Coronary artery (tissue), 2 donors: ENCODE data around the gene PBX3.

ENCODE experiments used
- DNase-seq: peaks from one replicate; pipeline ENCODE4 v3.0.0-alpha.2; 2017; ENCODE audit warnings: low spot score
- H3K27ac ChIP-seq, 2 donors: fragments of 200-600 bp; sonication (generic); one replicate each; pipeline ENCODE4 v1.5.1; 2016 to 2019
- H3K4me3 ChIP-seq: fragments of 200-600 bp; sonication (generic); 2 replicates; pipeline ENCODE4 v1.5.1; 2016; ENCODE audit warnings: mild to moderate bottlenecking, moderate library complexity
- CTCF ChIP-seq: fragments of 200-600 bp; sonication (generic); IDR thresholded peaks from one replicate; pipeline ENCODE4 v1.5.1; 2019; ENCODE audit warnings: antibody characterized with exemption

Gene PBX3

GRCh38 chr9:125850763-125851162 is 103.6 kb downstream of the PBX3 start:
- H3K4me3 ChIP-seq: no peak overlapping the region
- DNase-seq: no peak
- TF ChIP-seq CTCF: no peak
- no peak overlapping the region for H3K27ac ChIP-seq

DNA sequence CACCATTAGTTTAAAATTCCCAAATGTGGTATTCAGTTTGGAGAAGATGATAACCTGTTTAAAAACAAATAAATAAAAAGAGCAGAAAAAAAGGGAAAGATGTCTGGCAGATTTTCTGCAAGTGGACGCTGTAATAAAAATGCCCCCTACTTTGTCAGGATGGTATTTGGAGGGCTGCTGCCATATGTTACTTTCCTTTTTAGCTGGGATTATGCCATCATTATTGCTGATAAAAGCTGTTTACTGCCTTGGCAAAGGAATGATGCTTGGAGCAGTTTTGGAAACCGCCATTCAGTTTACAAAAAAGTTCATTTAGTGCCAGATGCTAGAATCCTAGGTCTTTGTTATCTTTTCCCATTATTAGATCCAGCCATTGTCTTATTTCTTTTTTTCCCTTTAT is 104.8 kb downstream of the PBX3 start:
- Histone ChIP-seq H3K4me3 (no peak overlapping the region), H3K27ac (no peak overlapping the region)
- TF ChIP-seq CTCF: no peak
- no peak for DNase-seq

DNA sequence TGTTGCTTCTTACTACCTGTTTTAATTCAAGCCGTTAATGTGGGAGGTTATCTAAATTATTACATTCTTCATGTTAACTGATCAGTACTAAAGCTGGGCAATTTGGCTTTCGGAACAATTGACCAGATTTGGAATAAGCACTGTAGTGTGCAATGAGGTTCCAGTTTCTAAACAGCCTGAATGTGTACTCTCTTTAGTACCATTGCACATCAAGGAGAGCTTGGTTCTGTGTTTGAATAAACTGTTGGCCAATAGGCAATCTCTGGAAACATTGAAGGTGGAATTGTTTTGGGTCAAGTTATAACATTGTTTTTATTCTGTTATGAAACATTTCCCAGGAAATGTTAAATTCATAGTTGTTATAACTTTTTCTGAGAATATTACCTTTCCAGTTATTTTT is 105.2 kb downstream of the PBX3 start:
- no peak overlapping the region for H3K4me3 ChIP-seq
- no peak overlapping the region for H3K27ac ChIP-seq
- DNase-seq: no peak
- TF ChIP-seq CTCF: no peak

GRCh38 chr9:125854553-125855275 is 107.5 kb downstream of the PBX3 start:
- no peak overlapping the region for H3K27ac ChIP-seq
- no peak for DNase-seq
- TF ChIP-seq CTCF: no peak

GRCh38 chr9:125856331-125856730 is 109.2 kb downstream of the PBX3 start:
- TF ChIP-seq CTCF: no peak
- DNase-seq: no peak
- no peak overlapping the region for H3K4me3 ChIP-seq
- no peak overlapping the region for H3K27ac ChIP-seq

More at GRCh38 chr9:125854553-125855275, 107.5 kb downstream of the PBX3 start:
- no peak overlapping the region for H3K4me3 ChIP-seq

DNA sequence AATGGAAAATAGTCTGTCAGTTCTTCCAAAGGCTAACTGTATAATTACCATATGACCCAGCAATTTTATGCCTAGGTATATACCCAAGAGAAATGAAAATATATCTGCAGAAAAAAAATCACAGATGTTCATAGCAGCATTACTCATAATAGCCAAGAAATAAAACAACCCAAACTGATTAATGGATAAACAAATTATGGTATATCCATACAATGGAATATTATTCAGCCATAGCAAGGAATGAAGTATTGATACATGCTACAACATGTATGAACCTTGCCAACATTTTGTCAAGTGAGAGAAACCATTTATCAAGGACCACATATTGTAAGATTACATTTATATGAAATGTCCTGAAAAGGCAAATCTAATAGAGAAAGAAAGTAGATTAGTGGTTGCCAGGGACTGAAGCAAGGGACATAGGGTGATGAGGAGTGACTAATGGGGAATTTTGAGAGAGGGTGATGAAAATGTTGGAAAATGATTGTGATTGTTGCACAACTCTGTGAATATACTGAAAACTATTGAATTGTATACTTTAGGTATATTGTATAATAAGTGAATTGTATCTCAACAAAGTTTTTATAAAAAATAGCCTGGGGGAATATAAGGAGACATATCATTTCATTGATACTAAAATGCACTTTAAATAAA is 114.4 kb downstream of the PBX3 start:
- no peak overlapping the region for H3K27ac ChIP-seq
- TF ChIP-seq CTCF: no peak
- no peak overlapping the region for H3K4me3 ChIP-seq
- no peak for DNase-seq

DNA sequence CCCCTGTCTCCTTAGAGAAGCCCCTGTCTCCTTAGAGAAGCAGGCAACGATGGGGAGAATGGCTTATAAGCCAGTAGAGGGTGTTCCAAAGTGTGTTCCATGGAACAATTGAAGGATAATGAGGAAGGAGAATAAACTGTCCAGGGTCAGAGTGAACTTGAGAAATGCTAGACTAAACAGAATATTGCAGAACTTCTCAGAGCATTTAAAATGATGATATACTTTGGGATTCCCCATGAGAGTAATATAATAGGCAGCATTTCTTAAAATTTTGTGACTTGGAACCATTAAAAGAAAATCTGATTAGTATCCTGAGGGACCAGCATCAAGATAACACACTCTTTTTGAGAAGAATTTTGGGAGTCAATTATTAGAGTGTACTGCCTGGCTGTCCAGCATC is 116.8 kb downstream of the PBX3 start:
- no peak for TF ChIP-seq CTCF
- DNase-seq: no peak
- Histone ChIP-seq H3K27ac (no peak overlapping the region), H3K4me3 (no peak overlapping the region)
